HCT116 (cell line): ENCODE measurements around the gene PRSS57.

Experiments used
- CEBPB ChIP-seq: IDR thresholded peaks from 2 replicates; pipeline ENCODE4 v1.6.1; 2012; ENCODE audit warnings: low read depth
- CTCF ChIP-seq, 3 experiments: fragments of 200-600 bp in 1 of 3; sonication (generic) in 1 of 3; IDR thresholded peaks in 2 of 3; conservative IDR thresholded peaks in 1 of 3; 2 replicates each; pipeline ENCODE4 v1.5.1; 2012 to 2017; ENCODE audit warnings: low read depth in 2 of 3, low read length in 2 of 3, antibody characterized with exemption in 1 of 3, borderline replicate concordance in 1 of 3, control low read depth in 1 of 3, mild to moderate bottlenecking in 1 of 3, mixed read lengths in 1 of 3, mixed run types in 1 of 3, moderate library complexity in 1 of 3; ENCODE audit not compliant: insufficient read depth in 1 of 3
- EZH2 ChIP-seq: fragments of 200-600 bp; sonication (generic); IDR thresholded peaks from 2 replicates; pipeline ENCODE4 v1.6.1; 2017; ENCODE audit warnings: antibody characterized with exemption, mixed run types
- POLR2A ChIP-seq: IDR thresholded peaks from 2 replicates; pipeline ENCODE4 v1.7.0; 2011; ENCODE audit warnings: borderline replicate concordance; ENCODE audit not compliant: insufficient read depth, insufficient read length; ENCODE audit errors: extremely low read depth
- SP1 ChIP-seq: IDR thresholded peaks from 2 replicates; pipeline ENCODE4 v1.6.1; 2012; ENCODE audit warnings: low read depth
- ZNF274 ChIP-seq: fragments of 200-500 bp; sonication (Bioruptor generic); IDR thresholded peaks from 2 replicates; pipeline ENCODE4 v1.6.1; 2014; ENCODE audit warnings: mild to moderate bottlenecking, low read depth, low read length, inconsistent platforms

- no peak for TF ChIP-seq ZNF274
- TF ChIP-seq CTCF (IDR thresholded peaks at IDR 0.05 in 2 of 3, conservative IDR thresholded peaks at IDR 0.05 in 1 of 3; ENCODE audit: borderline replicate concordance in 1 of 3, insufficient read depth in 1 of 3, low read depth in 2 of 3, low read length in 2 of 3): no peak
- no peak for TF ChIP-seq CEBPB
- no peak for TF ChIP-seq POLR2A
- no peak for TF ChIP-seq SP1
- TF ChIP-seq EZH2: no peak
These were observed 20.1 kb upstream of the PRSS57 start for GRCh38 chr19:715347-715746.
